GM12801 (cell line): Measurements from ENCODE around the gene GPR37L1.

Experiments used
- TF ChIP-seq, protein P1 (sequence below): IDR thresholded peaks from one replicate; pipeline ENCODE4 v1.5.1; 2011; ENCODE audit warnings: control low read depth; ENCODE audit not compliant: insufficient read length; ENCODE audit errors: extremely low read depth

GPR37L1 gene, protein sequence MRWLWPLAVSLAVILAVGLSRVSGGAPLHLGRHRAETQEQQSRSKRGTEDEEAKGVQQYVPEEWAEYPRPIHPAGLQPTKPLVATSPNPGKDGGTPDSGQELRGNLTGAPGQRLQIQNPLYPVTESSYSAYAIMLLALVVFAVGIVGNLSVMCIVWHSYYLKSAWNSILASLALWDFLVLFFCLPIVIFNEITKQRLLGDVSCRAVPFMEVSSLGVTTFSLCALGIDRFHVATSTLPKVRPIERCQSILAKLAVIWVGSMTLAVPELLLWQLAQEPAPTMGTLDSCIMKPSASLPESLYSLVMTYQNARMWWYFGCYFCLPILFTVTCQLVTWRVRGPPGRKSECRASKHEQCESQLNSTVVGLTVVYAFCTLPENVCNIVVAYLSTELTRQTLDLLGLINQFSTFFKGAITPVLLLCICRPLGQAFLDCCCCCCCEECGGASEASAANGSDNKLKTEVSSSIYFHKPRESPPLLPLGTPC

DNA sequence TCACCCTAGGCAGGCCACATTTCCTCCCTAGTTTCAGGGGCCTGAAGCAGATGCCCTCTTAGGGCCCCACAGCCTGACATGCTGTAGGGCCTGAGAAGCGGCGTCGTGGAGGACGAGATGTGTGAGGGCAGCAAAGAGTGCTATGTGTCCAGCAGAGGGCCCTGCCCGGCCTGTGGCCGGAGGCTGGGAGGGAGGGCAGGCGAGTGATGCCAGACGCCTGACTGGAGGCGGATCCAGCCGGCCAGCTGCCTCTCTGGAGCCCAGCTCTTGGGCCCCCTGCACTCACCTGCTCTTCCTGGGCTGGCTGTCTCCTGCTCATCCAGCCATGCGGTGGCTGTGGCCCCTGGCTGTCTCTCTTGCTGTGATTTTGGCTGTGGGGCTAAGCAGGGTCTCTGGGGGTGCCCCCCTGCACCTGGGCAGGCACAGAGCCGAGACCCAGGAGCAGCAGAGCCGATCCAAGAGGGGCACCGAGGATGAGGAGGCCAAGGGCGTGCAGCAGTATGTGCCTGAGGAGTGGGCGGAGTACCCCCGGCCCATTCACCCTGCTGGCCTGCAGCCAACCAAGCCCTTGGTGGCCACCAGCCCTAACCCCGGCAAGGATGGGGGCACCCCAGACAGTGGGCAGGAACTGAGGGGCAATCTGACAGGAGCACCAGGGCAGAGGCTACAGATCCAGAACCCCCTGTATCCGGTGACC lies at the start of gene GPR37L1:
GPR37L1 (plus strand) TSS at position 279 of the 697 bp plus-strand sequence; CDS start at position 326, 47 bp downstream.
- TF ChIP-seq, protein P1, sequence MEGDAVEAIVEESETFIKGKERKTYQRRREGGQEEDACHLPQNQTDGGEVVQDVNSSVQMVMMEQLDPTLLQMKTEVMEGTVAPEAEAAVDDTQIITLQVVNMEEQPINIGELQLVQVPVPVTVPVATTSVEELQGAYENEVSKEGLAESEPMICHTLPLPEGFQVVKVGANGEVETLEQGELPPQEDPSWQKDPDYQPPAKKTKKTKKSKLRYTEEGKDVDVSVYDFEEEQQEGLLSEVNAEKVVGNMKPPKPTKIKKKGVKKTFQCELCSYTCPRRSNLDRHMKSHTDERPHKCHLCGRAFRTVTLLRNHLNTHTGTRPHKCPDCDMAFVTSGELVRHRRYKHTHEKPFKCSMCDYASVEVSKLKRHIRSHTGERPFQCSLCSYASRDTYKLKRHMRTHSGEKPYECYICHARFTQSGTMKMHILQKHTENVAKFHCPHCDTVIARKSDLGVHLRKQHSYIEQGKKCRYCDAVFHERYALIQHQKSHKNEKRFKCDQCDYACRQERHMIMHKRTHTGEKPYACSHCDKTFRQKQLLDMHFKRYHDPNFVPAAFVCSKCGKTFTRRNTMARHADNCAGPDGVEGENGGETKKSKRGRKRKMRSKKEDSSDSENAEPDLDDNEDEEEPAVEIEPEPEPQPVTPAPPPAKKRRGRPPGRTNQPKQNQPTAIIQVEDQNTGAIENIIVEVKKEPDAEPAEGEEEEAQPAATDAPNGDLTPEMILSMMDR = no peak

DNA sequence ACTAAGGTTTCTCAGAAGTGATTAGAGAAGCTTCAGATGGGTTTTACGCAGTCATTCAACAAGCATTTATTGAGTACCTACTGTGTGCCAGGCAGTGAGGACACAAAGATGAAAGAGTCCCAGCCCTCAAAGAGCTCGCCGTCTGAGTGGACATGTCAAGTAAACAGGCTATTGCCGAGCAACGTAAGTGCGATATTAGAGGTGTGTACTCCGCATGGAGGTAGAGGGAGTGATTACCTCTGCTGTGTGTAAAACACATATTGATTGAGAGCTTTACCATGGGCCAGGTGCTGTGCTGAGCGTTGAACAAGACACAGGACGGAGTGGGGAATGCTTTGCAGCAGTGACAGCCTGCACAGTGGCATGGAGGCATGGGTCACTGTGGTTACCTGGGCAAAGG lies 49.5 kb upstream of the GPR37L1 start:
- TF ChIP-seq, protein P1 = no peak

DNA sequence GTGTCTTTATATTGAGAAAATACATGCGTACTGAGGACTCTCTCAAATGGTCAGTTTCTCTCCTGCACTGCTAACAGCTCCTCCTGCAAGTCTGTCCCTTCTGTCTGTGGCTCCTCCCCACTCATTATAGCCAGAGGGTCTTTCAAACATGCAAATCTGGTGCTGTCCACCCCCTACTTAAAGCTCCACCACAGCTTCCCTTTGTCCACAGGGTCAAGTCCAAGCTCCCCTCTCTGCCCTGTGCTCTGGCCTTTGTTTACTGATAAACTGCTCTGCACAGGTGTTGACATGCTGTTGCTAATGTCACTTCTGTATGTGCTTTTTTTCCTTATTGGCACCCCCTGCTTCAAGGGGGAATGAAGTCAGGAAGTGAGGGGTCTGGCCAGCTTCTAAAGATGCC lies 47.7 kb upstream of the GPR37L1 start:
- TF ChIP-seq, protein P1 = no peak

DNA sequence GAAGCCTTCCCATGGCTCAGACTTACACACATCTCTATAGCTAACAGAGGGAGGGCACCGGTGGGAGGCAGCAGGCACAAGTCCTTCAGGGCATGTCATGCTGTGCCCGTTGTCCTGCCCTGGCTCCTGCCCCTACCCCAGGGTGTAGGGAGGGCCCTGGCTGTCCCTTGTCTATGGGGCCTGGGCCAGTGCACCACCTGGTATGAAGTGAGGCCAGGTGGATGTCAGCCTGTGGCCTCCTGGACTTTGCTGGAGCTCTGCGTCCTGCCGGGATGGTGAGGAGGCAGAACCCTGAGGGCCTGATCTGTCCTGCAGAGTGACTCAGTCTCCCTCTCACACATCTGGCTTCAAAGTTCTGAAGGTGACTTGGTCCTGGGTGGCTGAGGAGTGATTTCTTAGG lies 47.3 kb upstream of the GPR37L1 start:
- TF ChIP-seq, protein P1 = no peak

DNA sequence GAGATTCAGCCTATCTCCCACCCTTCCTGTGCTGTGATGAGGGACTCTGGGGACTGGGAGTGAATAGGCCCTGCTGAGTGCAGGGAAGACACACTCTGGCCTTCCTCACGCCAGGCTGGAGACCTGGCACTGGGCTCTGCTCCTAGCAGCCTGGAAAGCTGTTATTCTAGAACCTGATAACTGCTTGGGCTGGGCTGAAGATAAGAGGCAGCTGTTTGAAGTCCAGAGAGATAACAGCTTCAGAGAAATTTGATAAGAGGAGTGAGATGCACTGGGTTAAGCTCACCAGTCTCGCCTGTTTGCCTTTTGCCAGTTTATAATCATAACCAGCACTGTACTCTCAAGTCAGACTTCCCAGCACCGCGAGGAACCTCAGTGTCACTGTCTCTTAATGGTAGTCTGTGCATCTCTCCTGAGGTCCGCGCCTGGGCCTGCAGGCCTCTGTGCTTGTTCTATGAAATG lies 46.6 kb upstream of the GPR37L1 start:
- TF ChIP-seq, protein P1 = no peak

DNA sequence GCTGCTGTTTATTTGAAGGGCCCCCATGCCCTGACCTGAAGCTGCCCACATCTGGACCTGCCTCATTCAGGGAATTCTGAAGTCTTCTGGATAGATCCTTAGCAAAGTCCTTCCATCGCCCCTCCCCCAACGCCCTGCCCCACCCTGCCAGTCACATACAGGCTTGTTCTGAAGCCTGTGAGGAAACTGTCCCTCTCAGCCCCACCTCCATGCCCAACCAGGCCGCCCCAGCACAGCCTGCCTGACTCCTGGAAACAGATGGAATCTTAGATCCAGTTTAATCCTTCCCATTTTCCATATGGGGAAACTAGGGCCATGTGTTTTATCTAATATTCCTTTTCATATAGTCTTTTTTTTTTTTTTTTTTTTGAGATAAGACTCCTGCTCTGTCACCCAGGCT lies 44.5 kb upstream of the GPR37L1 start:
- TF ChIP-seq, protein P1 = no peak

DNA sequence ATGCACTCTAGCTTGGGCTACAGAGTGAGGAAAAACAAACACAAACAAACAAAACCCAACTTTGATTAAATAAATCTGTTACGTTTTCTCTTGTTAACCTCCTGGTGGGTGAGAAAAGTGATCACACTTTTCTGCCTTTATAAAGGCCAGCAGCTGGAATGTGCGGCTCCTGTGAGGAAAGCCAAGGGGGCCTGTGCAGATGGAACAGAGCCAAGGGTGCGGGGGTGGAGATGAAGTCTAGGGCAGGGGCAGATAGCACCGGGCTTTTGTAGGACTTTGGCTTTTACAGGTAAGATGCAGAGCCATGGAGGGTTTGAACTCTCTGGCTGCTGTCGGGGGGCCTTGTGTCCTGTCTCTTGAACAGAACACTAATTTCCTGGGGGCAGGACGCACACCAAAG lies 40.7 kb upstream of the GPR37L1 start:
- TF ChIP-seq, protein P1 = no peak
